GM23248 (cell line): ENCODE data around the gene KRT9. TPM values are rescaled to one million over a fixed set of nuclear protein-coding genes. Genes with fewer than 3 reads are reported as not detected.
"Not testable (repeated sequence)": the region's sequence is repeated elsewhere in the genome, so short reads cannot be mapped to it uniquely, and the experiment has no call there.

Experiments
- DNase-seq: peaks from one replicate; pipeline ENCODE4 v3.0.0-alpha.2; 2015
- H2AFZ ChIP-seq: fragments of 200-600 bp; sonication (generic); 2 replicates; pipeline ENCODE4 v1.6.1; 2016; ENCODE audit warnings: antibody characterized with exemption
- H3F3A ChIP-seq: fragments of 200-600 bp; sonication (generic); 2 replicates; pipeline ENCODE4 v1.6.1; 2016; ENCODE audit warnings: mild to moderate bottlenecking, antibody characterized with exemption, mixed run types; ENCODE audit not compliant: insufficient read depth
- H3K27ac ChIP-seq: fragments of 200-600 bp; sonication (generic); 2 replicates; pipeline ENCODE4 v1.5.1; 2016; ENCODE audit warnings: mild to moderate bottlenecking
- H3K27me3 ChIP-seq: fragments of 200-600 bp; sonication (generic); replicated peaks from 2 replicates; pipeline ENCODE4 v1.6.1; 2016; ENCODE audit warnings: mild to moderate bottlenecking; ENCODE audit not compliant: insufficient read depth
- H3K36me3 ChIP-seq: fragments of 200-600 bp; sonication (generic); 2 replicates; pipeline ENCODE4 v1.6.1; 2016; ENCODE audit warnings: low read depth, mild to moderate bottlenecking
- H3K4me1 ChIP-seq: fragments of 200-600 bp; sonication (generic); 2 replicates; pipeline ENCODE4 v1.6.1; 2016; ENCODE audit warnings: mild to moderate bottlenecking; ENCODE audit not compliant: insufficient read depth
- H3K4me2 ChIP-seq: fragments of 200-600 bp; sonication (generic); one replicate; pipeline ENCODE4 v1.6.1; 2016; ENCODE audit warnings: mild to moderate bottlenecking; ENCODE audit not compliant: unreplicated experiment
- H3K4me3 ChIP-seq: fragments of 200-600 bp; sonication (generic); 2 replicates; pipeline ENCODE4 v1.5.1; 2016; ENCODE audit warnings: mild to moderate bottlenecking
- H3K79me2 ChIP-seq: fragments of 200-600 bp; sonication (generic); 2 replicates; pipeline ENCODE4 v1.6.1; 2016; ENCODE audit warnings: mild to moderate bottlenecking; ENCODE audit not compliant: insufficient read depth
- H3K9ac ChIP-seq: fragments of 200-600 bp; sonication (generic); 2 replicates; pipeline ENCODE4 v1.6.1; 2016; ENCODE audit warnings: mild to moderate bottlenecking
- H3K9me2 ChIP-seq: fragments of 200-600 bp; sonication (generic); 2 replicates; pipeline ENCODE4 v1.6.1; 2016; ENCODE audit warnings: mixed run types, mild to moderate bottlenecking, moderate library complexity; ENCODE audit not compliant: insufficient read depth
- H3K9me3 ChIP-seq: fragments of 200-600 bp; sonication (generic); one replicate; pipeline ENCODE4 v1.6.1; 2017; ENCODE audit warnings: low read depth
- H4K20me1 ChIP-seq: fragments of 200-600 bp; sonication (generic); 2 replicates; pipeline ENCODE4 v1.6.0; 2016; ENCODE audit not compliant: insufficient read depth
- EZH2 ChIP-seq: fragments of 200-600 bp; sonication (generic); IDR thresholded peaks from 2 replicates; pipeline ENCODE4 v1.6.1; 2018; ENCODE audit warnings: antibody characterized with exemption, mild to moderate bottlenecking; ENCODE audit not compliant: insufficient read depth, poor library complexity, severe bottlenecking
- EZH2phosphoT487 ChIP-seq: fragments of 200-600 bp; sonication (generic); IDR thresholded peaks from 2 replicates; pipeline ENCODE4 v1.6.1; 2018; ENCODE audit warnings: antibody characterized with exemption, moderate library complexity, mild to moderate bottlenecking, low read depth; ENCODE audit not compliant: insufficient read depth
- whole genome bisulfite sequencing, 2 experiments: methylation state at CpG; one replicate each; pipeline ENCODE4 v1.1.6; 2015 to 2017; ENCODE audit warnings: low lambda C conversion rate in 2 of 2, low coverage in 1 of 2; ENCODE audit errors: missing lambda C conversion rate in 2 of 2; 5-methylcytosine and 5-hydroxymethylcytosine counted together
- in situ Hi-C: fragments of 300-500 bp; cut with MboI; formaldehyde crosslinking; loops from 2 replicates; pipeline ENCODE4 v1.15.0; 2020
- polyA plus RNA-seq: library from polyadenylated mRNA; unstranded; fragments of >200 nt; fragmentation: Nextera tagmentation; extraction: Ambion mirVana; gene quantifications from 2 replicates; pipeline ENCODE4 v1.2.1, GENCODE V29; 2016
- total RNA-seq: library from RNA; depleted of rRNA; stranded (reverse); fragments of >200 nt; shearing (Covaris generic); gene quantifications from 2 replicates; pipeline ENCODE4 v1.2.3, GENCODE V29; 2014

The KRT9 gene
- total and polyA plus RNA-seq, 2 experiments from 2014 or later = not detected

- Histone ChIP-seq H3K4me2 (no peak overlapping the region), H2AFZ (no peak overlapping the region), H3K4me1 (no peaks in the 10 kb centered on the region), H3K4me3 (no peak overlapping the region), H3K9ac (no peak overlapping the region), H3K27ac (no peak overlapping the region), H3K9me3 (no peaks in the 10 kb centered on the region), H3K27me3 (no peaks in the 10 kb centered on the region; the same call in 1 of the 2 replicates), H3K79me2 (no peaks in the 10 kb centered on the region), H3K9me2 (no peaks in the 10 kb centered on the region), H3K36me3 (no peaks in the 10 kb centered on the region), H4K20me1 (no peaks in the 10 kb centered on the region), H3F3A (no peaks in the 10 kb centered on the region)
- WGBS, 2 experiments = 76 to 77% methylated on average over 18 to 20 of the region's 20 CpGs
- in situ Hi-C loops = no loop called here
- TF ChIP-seq EZH2phosphoT487 (no peak), EZH2 (no peak)
- no peak for DNase-seq
Observed at GRCh38 chr17:41619036-41619926, 47.4 kb upstream of the KRT9 start.

- Histone ChIP-seq H3K36me3 (no peaks in the 10 kb centered on the region), H3K4me1 (no peaks in the 10 kb centered on the region), H3K9me3 (no peaks in the 10 kb centered on the region), H4K20me1 (no peaks in the 10 kb centered on the region), H3K9ac (no peak overlapping the region), H3K9me2 (no peaks in the 10 kb centered on the region), H3K27ac (no peak overlapping the region), H3K4me3 (no peak overlapping the region), H3K79me2 (no peaks in the 10 kb centered on the region), H3F3A (no peaks in the 10 kb centered on the region), H3K27me3 (no peaks in the 10 kb centered on the region; the same call in 1 of the 2 replicates), H2AFZ (no peak overlapping the region), H3K4me2 (no peak overlapping the region)
- in situ Hi-C loops = no loop called here
- no peak for DNase-seq
- TF ChIP-seq EZH2 (no peak), EZH2phosphoT487 (no peak)
- WGBS, 2 experiments = 48 to 56% methylated on average over 9 to 13 of the region's 13 CpGs
Observed at GRCh38 chr17:41618341-41619035, 46.6 kb upstream of the KRT9 start.

DNA sequence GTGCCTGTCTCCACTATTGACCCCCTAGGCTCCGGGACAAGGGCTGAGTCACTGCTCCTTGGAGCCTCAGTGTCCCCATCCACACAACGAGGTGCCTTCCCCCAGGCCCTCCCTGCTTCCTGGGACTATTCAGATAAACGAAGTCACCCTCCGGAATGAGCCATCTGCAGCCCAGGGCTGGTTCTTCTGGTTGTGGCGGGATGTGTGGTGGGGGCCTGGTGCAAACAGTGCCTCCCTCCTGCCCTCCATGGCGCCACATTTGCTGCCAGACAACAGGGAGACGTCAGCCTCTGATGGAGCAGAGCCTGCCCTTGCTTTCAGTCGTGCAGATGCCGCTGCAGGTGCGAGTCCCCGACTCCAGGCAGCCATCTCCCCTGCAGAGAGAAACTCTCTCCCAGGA, 45.8 kb upstream of the KRT9 start:
- WGBS, 2 experiments = 48 to 57% methylated on average over 11 of the region's 11 CpGs
- Histone ChIP-seq H3K27me3 (no peaks in the 10 kb centered on the region; the same call in 1 of the 2 replicates), H4K20me1 (no peaks in the 10 kb centered on the region), H3K9me3 (no peaks in the 10 kb centered on the region), H2AFZ (no peak overlapping the region), H3K27ac (no peak overlapping the region), H3K4me3 (no peak overlapping the region), H3K9me2 (no peaks in the 10 kb centered on the region), H3K79me2 (no peaks in the 10 kb centered on the region), H3K9ac (no peak overlapping the region), H3K4me2 (no peak overlapping the region), H3K4me1 (no peaks in the 10 kb centered on the region; the same call in 1 of the 2 replicates), H3K36me3 (no peaks in the 10 kb centered on the region), H3F3A (no peaks in the 10 kb centered on the region)
- no peak for DNase-seq
- TF ChIP-seq EZH2 = no peak
- no peak for TF ChIP-seq EZH2phosphoT487
- in situ Hi-C loops = no loop called here

- no peak overlapping the region for H3K27ac ChIP-seq
- no peak overlapping the region for H3K4me2 ChIP-seq
- H3K79me2 ChIP-seq = no peaks in the 10 kb centered on the region
- no peaks in the 10 kb centered on the region for H3K9me3 ChIP-seq
- no peak overlapping the region for H3K4me3 ChIP-seq
- H4K20me1 ChIP-seq = no peaks in the 10 kb centered on the region
- peaks cover 5% of the 10 kb centered on the region; the same call in 1 of the 2 replicates for H3K4me1 ChIP-seq
- H3K9me2 ChIP-seq = no peaks in the 10 kb centered on the region
- H3K27me3 ChIP-seq = no peaks in the 10 kb centered on the region; the same call in 1 of the 2 replicates
- in situ Hi-C loops = no loop called here
- no peaks in the 10 kb centered on the region for H3K36me3 ChIP-seq
- 57 to 68% methylated on average over 2 to 3 of the region's 3 CpGs for WGBS, 2 experiments
- no peak overlapping the region for H2AFZ ChIP-seq
- TF ChIP-seq EZH2 (no peak), EZH2phosphoT487 (no peak)
- DNase-seq = no peak
- H3F3A ChIP-seq = no peaks in the 10 kb centered on the region
- H3K9ac ChIP-seq = no peak overlapping the region
Observed at GRCh38 chr17:41617136-41617535, 45.3 kb upstream of the KRT9 start.

DNA sequence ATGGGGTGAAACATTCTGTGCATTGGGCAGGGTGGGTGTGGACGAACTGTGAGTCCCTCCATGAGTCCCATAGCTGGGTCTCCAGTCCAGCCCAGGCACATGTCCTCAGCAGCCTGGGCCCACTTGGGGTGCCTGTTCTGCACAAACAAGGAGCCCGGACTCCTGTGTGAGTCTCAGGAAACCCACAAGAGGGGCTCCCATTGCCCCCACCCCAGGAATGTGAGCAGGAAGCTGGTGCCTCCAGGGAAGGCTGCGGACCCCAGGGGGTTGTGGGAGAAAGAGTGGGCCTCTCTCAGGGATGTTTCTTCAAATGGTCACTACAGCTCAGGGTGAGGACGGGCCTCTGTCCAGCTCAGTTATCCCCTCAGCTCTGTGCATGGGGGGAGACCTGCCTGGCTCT, 44.6 kb upstream of the KRT9 start:
- H3K9me3 ChIP-seq, in situ Hi-C loops, H3K4me1 ChIP-seq, H3K27ac ChIP-seq, H3K9me2 ChIP-seq, H4K20me1 ChIP-seq, H3K9ac ChIP-seq, H3K4me3 ChIP-seq, DNase-seq, H3K79me2 ChIP-seq, H3K4me2 ChIP-seq, H3F3A ChIP-seq, H3K27me3 ChIP-seq, H3K36me3 ChIP-seq, H2AFZ ChIP-seq: not testable (repeated sequence)
- WGBS, 2 experiments = 82 to 90% methylated on average over 4 of the region's 4 CpGs
